Stimulated activated CD8-positive, alpha-beta memory T cell treated with anti-CD3 and anti-CD28 coated beads, Interleukin-4, amount 100 ng/mL, for 24 hours (primary cell): ENCODE data around the gene UQCRQ.

Source experiments
- DNase-seq: peaks from one replicate; pipeline ENCODE4 v3.0.0-alpha.2; 2020; ENCODE audit warnings: low read depth

Gene UQCRQ

DNA sequence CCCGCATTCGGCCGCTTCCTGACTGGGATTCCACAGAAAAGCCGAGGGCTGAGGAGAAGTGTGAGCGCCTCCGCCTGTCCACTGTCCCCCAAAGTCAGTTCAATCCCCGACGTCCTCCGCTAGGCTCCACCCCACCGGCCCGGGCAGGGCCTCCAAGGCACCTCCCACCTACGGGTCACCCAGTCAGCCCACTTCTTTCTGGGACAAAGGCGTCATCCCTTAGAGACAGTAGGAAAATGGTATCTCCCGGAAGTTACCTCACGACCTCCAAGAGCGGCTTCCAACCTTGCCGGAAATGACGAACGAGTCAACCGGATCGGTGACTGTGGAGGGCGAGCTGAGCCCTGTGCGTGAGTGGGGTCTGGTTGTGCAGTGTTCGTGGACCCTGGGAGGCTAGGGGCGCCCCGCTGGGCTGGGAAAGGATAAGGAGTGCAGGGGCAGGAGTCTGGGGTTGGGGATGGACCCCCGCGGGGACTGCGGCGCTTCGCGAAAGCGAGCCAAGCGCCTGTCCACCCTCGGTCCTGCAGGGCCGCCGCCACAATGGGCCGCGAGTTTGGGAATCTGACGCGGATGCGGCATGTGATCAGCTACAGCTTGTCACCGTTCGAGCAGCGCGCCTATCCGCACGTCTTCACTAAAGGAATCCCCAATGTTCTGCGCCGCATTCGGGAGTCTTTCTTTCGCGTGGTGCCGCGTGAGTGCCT is at the start of gene UQCRQ, which contains the start of gene GDF9:
UQCRQ (plus strand) TSS at position 301 of the 704 bp plus-strand sequence; CDS start at position 541, 240 bp downstream.
GDF9 (minus strand) TSS at position 128 of the 704 bp plus-strand sequence. CDS start 1,936 bp downstream, outside the sequence.
- DNase-seq: peak; percentile 79

DNA sequence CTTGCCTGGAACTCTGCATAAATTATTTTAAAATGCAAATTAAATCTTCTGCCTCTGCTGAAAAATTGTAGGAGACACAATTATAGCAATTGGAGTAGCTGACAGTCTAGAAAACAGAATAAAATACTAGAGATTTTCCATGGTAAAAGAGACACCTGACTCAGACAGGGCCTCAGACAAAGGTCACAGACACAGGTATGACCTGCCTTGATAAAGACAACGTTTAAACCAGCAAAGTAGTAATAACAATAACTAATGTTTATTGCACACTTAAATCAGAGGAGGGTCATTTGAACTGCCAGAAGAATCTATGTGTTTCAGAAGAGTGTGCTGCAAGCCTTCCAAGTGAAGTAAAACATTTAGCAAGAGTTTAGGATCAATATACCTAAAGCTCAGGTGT is 49.4 kb upstream of the UQCRQ start:
- no peak for DNase-seq

GRCh38 chr5:132819468-132819867 is 47.0 kb upstream of the UQCRQ start:
- DNase-seq: no peak

GRCh38 chr5:132820162-132820754 is 46.2 kb upstream of the UQCRQ start:
- peak; percentile 81 for DNase-seq

DNA sequence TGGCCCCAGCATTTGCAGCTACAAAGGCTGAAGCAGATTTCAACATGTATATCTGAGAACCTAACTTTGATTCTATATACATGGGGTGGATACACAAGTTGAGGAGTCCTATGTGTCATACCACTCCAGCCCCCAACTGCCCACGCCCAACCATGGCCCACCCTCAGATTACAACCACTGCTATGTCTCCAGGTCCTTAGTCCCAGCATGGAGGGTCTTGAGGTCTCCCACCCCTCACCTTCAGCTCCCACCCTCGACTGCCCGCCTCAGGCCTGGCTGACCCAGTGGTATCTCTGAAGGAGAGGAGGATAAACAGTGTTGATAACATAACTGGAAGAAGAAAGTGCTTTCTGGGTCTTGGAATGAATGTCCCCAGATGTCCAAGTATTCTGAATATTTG is 45.1 kb upstream of the UQCRQ start:
- no peak for DNase-seq

GRCh38 chr5:132821791-132822190 is 44.7 kb upstream of the UQCRQ start:
- DNase-seq: no peak

- no peak for DNase-seq
Measured at GRCh38 chr5:132822650-132823480, 43.6 kb upstream of the UQCRQ start.

DNA sequence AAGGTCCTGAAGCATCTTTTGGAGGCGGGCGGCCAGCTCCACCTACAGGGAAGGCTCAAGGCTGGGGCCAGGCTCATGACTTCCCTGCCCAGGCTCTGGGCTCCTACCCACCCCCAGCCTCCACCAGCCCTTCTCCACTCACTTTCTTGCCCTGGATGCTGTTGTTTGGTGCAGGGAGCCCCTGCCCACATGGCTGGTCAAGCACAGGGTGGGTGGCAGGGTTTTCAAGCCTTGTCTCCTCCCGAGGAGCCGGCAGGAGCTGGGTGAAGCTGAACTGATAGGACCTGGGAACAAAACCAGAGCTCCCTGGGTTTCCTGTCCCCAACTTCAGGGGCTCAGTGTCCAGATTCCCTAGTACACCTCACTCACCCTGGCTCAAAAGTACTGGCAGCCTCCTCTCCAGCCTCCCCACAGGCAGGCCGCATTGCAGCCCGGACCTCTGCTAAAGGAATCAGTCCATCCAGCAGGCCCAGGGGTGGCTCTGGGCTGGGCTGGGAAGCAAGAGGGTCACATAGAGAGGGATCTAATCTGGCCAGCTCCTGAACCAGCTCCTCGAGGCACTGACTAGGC is 42.9 kb upstream of the UQCRQ start:
- no peak for DNase-seq

DNA sequence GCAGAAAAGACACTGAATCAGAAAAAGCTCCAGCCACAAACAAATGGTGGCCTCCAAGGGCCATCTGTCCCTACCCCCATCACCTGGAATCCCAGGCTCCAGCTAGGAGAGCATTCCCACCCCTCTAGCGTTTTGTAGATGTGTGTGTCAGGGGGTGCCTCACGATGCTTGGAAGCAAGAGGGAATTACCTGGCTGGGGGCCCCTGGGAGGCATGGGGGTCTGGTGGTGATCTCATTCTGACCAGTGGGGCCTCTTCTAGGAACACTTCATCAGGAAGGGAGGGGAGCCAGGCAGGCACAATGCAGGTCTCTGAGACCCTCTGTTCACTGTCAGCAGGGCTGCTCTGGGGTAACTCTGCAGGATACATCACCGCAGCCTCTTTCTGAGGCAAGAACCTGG is 42.0 kb upstream of the UQCRQ start:
- no peak for DNase-seq

- DNase-seq: no peak
Measured at GRCh38 chr5:132825033-132825833, 41.2 kb upstream of the UQCRQ start.

DNA sequence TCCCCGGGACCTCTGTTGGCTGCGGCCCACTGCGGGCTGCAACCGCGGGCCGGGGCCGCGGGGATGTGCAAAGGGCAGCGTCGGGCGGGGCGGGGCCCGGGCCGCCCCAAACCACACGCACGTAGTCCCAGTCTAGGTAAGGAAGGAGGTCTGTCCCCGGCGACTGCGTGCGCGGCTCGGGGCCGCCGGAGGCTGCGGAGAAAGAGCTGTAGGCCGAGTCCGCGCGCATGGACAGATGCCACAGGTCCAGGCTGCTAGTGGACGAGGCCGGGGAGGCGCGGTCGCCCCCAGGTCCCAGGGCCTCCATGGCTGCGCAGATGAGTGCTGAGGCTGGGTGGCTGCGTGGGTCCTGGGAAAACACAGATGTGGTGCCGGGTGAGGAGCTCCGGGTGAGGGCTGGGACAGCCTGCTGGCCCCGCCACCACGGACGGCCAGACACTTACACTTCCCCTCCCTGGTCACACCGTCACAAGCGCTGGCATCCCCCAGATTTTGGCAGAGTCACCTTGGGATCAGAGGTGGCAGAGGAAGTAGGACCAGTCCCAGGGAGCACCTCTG is 40.5 kb upstream of the UQCRQ start:
- no peak for DNase-seq

DNA sequence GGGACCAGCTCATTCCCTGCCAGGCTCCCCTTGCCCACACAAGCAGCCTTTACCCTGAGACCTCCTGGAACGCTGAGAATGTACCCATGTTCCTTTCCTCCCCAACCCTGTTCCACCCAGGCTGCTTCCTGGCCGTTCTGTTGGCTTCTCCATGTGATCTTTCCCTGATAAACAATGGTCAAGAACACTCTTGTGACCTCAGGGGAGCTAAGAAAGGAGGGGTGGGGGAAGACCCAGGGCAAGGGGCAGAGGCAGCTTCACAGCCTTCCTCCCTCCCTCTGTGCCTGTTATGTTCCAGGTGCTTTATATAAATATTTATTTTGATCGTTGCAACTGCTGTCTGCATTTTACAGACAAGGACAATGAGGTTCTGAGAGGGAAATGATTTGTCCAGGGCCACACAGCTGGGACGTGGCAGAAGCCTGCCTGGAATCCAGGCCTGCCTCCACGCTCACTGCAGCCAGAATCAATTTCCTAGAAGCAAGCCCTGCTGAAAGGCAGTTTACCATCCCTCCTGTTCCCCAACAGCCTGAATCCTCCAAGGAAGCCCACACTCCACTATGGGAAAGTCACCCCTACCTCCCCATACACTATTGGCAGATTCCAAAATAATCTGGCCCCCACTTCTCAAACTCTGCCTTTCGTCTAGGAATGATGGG is 39.9 kb upstream of the UQCRQ start:
- no peak for DNase-seq

GRCh38 chr5:132827943-132828673 is 38.3 kb upstream of the UQCRQ start:
- no peak for DNase-seq

DNA sequence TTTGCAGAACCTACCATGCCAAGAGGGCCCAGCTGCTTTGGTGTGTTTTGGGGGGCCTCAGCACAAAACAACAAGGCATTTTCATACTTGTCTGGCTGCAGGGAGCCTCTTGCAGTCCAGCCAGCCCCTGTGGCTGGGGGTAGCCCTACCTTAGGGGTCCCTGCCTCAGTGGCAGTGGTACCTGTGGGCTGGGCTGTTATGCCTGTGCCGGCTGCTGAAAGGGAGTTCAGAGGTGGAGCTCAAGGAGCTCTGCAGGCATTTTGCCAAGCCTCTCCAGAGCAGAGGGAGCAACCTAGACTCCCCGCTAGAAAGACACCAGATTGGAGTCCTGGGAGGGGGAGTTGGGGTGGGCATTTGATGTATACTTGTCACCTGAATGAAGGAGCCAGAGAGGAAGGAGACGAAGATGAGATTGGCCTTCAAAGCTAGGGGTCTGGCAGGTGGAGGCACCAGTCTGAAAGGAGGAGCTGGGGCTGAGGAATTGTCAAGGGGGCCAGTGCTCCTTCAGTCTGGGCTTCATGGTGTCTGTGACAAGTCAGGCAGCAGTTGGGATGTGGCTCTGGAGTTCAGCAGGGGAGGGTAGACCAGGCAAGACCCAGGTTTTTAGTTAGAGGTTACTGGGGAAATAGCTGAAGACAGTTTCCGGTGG is 37.5 kb upstream of the UQCRQ start:
- DNase-seq: no peak

DNA sequence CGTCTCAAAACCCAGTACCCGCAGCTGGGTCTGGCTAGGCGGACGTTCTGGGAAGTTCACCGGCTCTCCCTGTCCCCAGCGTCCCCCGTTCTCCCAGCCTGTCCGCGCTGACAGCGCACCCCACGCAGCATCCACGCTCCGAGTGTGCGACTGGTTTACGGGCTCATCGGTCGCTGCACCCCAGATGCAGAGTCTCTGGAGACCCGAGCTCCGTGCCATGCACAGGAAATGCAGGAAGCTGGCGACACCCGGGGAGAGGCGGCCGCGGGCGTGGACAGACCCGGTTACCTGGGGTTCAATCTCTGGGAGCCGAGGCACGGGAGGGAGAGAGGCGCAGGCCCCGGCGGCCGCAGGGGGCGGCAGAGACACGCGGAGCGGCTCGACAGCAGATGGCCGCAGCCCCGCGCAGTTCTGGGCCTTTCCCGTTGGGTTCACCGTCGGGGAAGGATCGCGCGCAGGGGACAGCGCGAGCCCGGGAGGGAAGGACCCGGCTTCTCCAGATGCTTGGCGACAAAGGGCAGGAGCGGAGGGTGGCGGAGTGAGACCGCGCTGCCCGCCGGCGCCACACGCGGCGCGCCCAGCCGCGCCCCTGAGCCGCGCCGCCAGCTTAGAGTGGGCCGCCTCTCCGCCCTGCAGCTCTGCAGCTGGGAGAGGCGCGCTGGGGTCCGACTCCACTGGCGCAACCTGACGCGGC is 36.6 kb upstream of the UQCRQ start:
- DNase-seq: peak; percentile 60

DNA sequence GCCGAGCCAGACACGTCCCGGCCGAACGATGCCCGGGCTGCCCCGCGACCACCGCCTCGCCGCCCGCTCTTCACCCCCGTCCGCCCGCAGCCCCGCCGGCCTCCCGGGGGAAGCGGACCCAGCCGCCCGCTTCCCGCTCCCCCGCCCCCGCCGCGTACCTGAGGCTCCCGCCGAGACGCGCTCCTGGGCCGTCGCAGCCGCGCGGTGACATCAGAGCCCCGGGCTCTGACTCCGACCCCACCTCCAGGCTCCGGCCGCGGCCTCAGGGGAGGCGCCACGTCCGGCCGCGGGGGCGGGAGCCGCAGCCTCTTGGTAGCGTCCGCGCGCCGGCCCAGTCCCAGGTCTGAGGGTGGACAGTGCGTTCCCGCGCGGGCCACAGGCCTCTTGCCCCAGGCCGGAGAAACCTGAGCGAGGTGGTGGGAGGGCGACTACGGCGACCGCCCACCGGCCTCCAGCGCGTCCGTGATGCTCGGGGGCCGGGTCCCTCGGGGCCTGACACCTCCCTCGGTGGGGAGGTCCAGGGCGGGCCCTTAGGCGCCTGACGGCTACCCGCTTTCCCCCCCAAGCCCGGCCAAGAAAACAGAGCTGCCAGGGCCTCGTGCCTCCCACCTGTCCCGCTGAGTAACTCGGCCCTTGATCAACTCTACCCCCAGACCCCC is 35.9 kb upstream of the UQCRQ start, which contains the start of gene SHROOM1:
SHROOM1 (minus strand) TSS at position 212 of the 659 bp plus-strand sequence. CDS start 4,507 bp downstream, outside the sequence.
- no peak for DNase-seq

DNA sequence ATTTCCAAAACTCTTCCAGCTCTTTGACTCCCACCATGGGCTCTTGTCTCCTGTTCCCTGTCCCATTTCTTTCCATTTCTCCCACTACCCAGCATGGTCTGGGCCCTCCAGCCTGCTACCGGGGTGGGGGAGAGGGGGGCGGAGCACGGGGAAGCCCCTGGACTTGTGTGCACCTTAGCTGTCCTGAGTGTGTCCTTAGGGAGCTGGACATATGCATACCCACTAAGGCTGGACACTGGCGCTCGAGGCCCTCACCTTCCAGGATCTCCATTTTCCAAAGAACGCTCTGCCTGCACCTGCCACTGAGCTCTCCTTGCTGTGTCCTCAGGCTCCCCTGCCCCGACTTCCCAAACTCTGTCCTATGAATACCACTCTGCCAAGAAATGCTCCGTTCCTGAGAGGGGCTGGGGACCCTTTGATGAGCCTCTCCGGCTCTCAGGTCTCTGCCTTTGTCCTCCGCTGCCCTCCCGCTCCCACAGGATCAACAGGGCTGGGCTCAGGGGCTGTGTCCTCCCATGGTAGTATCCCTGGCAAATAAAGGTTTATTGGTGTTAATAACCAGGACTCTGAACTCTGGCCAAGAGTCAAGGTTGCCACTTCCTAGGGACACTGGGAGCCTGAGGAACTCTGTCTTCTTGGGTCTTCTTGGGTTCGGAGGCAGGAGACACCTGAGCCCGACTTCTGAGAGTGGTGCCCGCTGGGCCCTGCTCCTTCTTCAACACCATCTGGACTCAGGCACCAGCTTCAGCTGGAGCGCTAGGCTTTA is 35.2 kb upstream of the UQCRQ start:
- DNase-seq: no peak
